NCI-H524 treated with DMSO at 0.1 percent for 48 hours (cell line): Measurements from ENCODE around the gene LENEP.

Experiments used
- DNase-seq: peaks from one replicate; lab custom pipeline; 2025; lab: John Stamatoyannopoulos, UW

Gene LENEP, protein sequence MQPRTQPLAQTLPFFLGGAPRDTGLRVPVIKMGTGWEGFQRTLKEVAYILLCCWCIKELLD

DNA sequence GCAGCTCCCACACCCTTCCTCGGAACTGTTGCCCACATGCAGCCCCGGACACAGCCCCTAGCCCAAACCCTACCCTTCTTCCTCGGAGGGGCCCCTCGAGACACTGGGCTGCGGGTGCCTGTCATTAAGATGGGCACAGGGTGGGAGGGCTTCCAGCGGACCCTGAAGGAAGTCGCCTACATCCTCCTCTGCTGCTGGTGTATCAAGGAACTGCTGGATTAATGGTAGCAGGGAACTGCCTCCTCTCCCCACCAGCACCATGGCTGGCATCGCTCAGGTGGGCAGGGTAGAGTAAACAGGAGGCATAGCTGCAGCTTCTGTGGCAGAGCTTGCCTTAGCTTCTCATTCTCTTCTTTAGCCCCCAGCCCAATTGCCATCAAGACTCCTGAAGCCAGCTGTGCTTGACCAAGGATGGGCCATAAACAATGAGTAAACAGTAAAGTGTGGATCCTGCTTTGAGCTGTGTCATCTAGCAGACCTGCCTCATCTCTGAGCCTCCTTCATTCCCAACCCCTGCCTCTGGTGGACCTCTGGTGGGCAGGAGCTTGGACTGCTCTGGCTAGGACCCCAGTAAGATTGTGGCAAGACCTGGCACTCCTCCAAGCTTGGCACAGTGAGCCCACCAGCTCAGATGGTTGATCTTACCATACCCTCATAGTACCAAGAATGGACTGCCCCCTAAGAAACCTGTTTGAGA is at the start of gene LENEP:
Gene LENEP (plus strand): TSS at position 15 of the 697 bp plus-strand sequence. CDS start 22 bp downstream, at position 37.
- DNase-seq = no peak

DNA sequence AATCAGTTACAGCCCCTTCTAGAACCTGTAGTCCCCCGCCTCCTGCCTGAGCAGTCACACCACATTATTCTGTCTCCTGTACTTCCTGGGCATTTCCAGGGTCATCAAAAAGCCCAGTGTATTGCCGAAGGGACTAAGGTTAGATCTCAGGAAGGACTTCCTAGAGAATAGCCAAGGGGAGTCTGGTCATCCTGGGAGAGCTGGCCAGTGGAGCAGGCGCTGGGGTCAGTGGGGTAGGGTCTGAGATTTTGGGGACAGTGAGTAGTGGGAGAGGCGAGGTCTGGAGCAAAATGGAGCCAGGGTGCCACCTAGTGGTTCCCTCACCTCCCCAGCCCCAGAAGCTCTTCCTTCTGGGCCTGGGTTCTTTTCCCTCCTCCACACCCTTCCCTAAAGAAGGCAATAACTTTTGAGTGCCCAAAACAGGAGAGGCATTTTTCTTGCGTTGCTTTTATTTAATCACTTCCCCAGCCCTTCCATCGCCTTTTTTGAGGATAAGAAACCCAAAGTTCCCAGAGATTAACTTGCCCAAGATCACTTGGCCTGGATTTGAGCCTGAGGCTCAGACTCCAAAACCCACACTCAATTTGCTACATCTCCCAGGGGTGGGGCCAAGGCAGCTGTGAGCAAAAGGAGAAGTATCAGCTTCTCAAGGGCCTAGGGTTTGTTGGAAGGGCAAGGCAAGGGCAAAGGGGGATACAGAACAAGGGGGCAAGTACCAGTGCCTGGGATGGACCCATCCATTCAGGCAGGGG is 49.6 kb upstream of the LENEP start:
- no peak for DNase-seq

DNA sequence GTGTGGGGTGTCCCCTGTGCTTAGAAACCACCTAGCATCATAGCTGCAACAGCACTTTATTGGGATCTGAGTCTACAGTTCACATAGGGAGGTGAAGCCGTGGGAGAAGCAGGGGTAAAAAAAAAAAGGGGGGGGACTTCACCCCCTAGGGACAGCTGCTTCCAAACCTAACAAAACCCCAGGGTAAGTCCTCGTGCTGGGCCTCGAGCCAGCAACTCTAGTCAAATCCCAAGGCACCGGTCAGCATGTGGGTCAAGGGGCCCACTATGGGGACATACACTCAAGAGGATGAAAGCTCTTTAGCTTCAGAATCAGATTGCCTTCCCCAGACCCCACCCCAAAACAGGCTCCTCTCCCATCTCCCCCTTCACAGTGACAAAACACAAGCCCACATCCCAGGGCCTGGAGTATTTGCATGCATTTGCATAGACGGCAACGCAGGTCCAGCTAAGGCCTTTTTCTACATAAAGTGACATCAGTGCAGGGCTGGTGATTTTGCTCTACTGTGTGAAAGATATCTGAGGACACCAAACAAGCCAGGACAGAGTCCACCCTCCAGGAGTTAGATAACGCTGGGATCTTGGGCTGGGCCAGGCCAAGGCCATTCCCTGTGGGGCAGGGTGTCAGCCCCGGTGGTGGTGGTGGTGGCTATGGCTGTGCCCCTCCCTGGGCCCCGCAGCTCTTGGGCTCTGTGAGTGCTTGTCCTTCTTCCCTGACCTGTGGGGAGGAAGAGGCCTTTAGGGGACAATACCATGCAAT is 48.8 kb upstream of the LENEP start:
- no peak for DNase-seq

DNA sequence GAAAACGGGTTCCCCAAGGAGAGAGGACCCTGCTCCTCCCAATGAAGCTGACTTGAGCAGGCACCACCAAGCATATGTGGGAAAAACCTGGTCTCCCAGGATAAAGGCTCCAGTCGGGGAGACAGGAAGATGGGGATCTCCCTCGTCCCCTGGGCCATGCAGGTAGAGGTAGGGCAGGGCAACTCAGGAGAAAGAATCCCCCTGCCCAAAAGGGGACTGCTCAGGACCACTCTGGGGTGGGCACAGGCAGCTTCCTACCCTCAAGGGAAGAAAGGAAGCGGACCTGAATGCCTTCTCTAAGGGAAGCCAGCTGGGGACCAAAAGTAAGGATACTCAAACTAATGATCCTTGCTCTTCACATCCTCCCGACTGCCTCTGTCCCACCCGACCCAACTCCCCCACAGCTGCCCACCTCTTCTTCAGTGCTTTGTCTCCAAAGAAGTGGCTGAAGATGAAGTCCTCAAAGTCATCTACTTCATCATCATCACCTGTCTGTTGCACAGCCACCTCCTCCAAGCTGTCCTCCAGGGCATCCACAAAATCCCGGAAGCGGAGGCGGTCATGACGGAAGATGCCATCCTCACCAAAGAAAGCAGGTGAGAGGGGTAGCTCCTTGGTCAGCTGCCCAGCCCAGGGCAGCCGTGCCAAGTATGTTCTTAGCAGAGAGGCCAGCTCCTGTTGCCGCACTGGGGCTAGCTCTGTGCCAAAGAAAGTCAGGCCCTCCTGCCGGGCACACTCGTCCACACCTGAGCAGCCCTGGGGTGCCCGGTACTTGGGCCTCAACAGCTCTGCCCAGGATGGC is 48.0 kb upstream of the LENEP start:
- no peak for DNase-seq

DNA sequence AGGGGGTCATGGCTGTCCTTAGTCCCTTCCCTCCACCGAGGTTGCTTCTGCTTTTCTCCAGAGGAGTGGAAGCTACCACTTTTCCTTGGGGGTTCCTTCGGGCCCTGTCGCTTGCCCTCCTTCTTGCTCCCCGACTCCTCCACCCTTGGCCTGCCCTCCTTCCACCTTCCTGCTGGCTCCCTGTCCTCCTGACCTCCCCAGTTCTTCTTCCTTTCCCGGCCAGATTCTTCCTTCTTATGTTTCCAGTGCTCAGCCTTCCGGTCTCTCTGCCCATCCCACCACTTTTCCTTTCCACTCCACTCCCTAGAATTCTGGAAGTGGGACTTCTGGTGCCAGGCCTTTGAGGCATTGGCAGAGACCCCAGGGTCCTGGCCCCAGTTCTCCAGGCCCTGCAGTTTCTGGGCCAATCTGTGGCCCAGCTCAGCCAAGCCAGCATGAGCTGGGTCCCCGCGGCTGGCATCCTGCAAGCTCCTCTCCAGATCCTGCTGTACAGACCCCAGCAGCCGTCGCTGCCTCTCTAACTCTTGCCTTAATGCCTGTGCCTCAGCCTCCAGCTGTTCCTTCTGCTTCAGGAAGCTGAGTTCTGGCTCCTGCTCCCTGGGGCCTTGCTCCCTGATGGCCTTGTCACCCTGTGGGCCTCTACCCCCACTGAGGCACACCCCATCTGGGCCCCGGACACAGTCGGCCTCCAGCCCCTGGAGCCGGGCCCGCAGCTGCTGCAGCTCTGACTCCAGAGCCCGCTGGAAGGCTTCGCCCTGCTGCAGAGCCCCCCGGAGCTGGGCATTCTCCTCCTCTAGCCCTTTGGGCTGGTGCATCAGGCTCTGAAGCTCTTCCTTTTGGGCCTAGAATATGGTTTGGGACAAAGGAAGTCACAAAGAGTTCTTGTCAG is 47.2 kb upstream of the LENEP start:
- no peak for DNase-seq

DNA sequence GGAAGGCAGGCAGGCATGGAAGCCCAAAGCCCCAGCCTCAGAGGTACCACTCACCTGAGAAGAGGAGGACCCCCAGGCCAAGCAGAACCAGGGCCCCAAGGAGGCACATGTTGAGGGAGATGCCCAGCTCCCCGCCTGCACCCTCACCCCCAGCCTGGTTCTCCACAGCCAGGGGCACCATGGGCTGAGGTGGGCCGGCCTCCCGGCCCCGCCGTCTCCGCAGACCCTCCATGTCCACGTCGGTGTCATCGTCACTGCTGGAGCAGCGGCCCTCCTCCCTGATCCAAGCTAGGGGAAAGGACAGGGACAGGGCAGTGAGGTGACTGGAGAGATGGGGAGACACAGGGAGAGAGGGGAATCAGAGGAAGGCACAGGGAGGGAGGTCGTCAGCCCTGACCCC is 45.3 kb upstream of the LENEP start:
- DNase-seq = no peak

DNA sequence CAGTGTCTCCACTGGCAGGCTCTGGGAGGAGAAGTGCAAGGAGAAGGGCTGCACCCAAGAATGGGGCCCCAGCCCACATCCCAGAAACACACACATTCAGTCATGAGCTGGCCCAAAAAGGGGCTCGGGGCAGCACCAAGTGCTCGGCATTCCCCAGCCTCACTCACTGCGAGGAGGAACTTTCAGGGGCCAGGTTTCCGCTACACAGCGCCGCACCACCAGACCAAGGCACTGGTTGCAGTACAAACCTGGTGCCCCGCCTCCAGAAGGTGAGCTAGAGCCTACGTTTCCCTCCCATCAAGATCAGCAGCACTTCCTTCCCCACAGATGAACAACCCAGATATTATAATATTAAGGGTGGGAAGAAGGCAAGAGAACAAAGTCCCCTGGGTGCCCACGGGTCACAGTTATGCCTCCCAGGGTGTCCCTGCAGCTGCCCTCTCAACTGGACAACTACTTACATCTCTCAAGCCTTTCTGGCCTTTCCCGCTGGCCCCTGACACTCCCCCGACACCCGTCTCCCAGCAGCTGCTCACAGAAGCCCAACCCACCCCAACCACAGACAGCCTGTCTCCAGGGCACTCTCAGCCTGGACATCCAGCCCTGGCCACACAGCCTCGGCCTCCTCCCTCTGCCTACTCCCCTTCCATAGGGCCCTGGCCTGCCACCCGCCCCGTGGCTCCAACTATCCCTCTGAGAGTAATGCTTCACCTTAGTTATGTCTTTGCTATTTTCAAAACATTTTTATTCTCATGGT is 41.3 kb upstream of the LENEP start:
- no peak for DNase-seq

DNA sequence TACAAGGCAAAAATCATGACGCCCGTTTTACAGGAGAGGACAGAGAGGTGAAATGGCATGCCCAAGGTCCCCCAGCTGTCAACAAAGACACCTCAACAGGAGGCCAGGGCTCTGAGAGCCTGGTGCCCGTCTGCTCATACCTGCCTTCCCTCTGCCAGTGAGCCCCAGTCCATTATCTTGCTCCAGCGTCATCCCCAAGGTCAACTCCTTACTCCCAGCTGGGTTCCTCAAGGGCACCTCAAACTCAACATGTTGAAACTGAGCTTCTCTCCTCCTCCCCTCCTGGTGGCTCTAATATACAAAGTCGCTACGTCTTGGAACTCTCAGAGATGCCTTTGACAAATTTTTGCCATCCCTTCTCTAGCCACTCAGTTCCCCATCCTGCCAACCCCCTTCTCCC is 40.7 kb upstream of the LENEP start:
- no peak for DNase-seq

DNA sequence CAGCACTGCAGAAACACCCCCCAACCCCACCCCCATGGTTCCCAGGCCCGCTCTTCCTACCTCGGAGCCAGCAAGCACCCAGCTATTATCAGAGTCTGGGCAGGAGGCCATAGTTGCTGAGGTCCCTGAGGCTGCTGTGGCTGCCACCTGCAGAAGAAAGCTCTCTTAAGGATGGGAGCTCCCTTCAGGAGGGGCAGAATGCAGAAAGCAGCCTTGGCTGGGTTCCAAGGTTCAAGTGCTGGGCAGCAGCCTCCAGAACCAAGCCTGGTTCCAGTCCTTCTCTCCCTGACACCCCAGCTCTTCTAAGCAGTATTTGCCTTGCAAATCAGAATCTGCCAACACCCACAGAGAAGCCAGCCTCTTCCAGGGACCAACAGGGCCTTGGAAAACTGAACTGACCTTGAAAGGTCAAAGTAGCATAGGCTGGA is 39.8 kb upstream of the LENEP start:
- DNase-seq = no peak

DNA sequence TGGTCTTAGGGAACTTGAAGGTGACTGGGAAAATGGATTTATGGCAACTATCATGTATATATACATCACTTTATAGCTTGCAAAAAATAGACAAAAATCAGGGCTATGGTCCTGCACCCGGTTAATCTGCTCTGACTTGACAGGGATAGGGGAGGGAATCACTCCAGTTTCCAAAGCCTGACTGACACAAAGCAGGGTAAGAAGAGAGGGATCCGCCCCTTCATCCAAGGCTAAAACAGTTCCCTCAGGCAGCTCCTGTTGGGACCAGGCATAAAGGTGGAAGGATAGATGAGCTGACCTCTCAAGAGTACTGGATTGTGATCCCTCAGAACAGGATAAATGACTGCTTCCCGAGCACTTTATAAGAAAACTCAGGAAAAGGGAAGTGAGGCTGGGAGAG is 38.8 kb upstream of the LENEP start:
- DNase-seq = no peak

DNA sequence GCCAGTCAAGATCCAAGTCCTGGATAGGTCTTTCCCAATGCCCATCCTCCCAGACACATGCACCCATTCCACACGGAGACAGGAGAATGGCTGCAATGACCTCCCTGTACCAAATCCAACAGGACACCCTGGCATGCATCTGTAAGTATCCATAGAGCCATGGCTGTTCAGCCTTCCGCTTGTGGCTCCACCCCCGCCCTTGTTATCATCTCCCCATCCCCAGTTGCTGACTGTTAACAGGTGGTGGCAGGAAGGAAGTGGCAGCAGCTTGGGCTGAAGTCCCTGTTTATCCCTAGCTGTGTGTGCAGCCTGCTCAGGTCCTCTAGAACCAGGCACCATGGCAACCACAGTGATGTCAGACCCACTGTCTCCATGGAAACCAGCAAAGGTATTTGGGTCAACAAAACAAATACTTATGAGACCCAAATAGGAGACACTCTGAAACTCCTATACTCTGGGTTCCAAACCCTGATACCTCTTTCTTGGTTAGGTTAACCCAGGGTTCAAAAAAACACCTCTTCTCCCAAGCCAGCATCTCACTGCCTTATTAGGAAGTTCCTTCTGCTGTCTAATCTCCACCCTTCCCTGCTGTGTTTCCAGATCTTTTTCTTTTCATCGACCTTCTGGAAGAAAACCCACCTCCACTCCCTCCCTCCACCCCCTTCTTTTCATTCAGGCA is 38.2 kb upstream of the LENEP start:
- peak; percentile 44 for DNase-seq

DNA sequence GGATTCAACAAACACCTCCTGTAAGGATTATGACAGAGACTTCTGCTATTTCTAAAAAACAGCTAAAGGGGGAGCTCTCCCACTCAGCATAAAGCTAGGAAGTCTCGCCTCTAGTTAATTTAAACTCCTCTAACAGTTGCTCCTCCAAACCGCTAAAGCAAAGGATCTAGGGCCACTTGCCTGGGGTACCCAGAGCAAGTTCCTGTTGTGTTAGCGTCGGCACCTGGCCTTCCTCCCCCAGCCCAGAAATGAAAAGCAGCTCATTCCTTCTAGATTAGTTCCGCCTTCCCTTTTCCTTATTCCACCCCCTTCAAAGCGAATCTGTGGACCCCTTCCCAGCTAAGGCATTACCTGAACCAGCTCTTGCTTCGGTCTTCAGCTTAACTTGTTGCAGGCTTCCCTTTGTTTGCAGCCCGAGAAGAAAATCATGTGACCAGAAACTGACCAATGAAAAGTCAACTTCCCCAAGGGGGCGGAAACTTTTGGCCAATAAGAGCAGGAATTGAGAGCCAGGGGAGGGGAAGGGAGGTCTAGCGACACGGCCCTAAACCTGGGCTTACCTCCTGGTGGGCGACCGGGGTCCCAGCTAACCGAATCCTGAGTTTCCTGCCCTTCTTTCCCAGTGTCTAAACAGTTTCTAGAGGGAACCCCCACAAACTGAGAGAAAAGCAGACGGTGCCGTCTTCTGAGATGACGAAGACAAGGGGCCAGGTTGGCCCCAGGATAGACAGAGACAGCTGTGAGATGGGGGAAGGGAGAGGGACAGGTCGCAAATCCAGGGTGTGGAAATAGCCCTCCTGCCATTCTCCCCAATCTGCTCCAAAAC is 37.5 kb upstream of the LENEP start, which contains the start of gene PBXIP1:
Gene PBXIP1 (minus strand): TSS at position 382 of the 826 bp plus-strand sequence. CDS start 2,378 bp downstream, outside the sequence.
- peak; percentile 70 for DNase-seq

DNA sequence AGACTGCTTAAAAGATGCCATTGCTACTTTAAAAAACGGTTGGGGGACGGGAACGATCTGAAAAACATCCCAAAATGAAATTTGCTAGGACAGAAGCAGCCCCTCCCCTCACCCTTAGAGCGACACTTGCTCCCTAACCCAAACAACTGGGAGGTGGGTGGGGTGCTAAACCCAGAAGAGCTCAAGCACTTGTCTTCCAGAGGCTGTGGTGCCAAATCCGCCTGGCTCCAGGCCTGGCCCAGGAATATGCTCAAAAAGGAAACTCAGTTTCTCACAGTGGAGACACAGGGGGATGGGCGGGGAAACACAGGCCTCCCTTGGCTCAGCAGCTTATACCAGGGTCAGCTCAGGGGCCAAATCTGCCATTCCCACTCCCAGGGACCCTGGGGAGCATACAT is 36.8 kb upstream of the LENEP start:
- no peak for DNase-seq

DNA sequence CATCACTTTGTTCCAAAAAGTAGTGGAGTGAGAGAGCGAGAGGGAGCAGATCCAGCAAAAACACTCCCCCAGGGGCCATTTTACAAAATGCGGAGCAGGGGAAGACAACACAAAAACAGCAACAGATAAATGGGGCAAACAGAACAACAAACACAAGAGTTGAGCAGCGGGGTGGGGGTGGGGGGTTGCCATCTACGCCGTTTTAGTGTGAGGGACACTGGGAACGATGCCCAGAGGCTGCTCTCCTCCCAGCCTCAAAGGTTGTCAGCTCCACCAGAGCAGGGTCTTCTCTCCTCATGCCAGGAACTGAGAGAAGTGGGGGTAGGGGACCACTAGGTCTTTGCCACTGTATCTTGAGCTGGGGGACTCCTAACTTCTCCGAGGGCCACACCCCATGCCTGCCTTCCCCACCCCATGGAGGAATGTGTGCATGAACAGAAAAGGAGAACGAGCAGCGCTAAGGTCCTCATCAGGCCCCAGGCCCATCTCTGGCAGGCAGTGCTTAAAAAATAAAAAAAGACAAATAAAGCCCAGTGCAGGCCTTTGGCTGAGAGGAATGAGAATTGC is 36.2 kb upstream of the LENEP start:
- no peak for DNase-seq

DNA sequence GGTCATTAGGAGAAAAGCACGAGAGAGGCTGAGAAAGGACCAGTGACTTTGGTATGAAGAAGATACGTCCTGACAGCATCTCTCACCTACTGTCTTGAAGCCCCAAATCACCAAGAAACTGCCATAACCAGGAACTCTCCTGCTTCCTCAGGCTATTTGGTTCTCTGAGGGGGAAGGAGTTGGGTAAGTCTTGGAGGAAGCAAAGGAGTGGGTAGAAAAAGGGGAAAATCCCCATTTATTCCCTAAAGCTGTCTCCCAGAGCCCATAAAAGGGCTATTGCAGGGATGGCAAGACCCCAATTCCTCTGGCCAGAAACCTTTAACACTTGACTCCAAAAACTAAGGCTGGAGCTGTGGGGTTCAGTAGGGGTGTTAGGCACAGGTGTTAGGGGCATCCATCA is 35.4 kb upstream of the LENEP start:
- no peak for DNase-seq

DNA sequence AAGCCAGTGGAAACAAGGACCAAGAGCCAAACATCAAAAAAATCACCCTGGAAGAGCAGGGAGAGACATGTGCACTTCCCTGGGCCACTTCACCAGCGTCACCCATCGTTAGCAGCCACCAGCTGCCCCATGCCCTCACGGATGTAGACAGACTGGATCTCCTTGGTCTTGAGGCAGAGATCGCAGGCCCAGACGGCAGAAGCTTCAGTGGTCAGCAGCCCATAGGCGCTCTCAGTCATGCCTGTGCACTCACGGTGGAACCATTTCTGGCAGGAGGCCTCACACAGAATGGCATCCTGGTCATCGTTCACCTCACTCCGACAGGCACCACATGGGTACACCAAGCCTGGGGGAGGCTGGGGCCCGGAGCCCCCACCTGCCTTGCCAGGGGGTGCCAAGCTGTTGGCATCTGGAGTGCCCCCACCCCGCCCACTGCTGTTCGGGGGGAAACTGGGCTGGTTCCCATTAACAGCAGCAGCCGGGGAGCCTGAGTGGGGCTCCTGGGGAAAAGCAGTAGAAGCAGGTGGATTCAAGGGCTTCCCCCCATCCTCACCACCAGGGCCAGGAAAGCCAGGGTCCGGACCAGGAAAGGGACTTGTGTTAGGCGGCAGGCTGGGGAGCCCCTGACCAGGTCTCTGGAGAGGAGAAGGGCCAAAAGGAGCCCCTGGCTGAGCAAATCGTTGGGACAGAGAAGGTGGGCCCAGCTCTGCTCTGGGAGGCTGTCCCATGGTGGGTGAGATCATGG is 34.5 kb upstream of the LENEP start:
- no peak for DNase-seq

DNA sequence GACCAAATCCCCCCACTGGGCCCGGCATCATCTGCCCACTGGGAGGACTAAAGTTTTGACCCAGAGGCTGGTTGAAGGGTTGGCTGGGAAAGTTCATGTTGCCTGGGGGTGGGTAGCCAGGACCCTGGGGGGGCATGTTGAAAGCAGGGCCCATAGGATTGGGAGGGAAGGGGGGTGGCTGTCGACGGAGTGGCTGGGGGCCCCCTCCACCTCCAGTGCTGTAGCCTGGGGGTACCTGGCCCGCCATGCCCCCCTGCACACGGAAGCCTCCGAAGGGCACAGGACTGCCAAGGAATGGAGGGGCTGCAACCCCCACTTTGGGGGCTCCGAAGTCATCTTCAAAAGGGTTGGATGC is 34.0 kb upstream of the LENEP start:
- DNase-seq = no peak
